ENCODE results near the gene TMEM250.

TMEM250 gene

DNA sequence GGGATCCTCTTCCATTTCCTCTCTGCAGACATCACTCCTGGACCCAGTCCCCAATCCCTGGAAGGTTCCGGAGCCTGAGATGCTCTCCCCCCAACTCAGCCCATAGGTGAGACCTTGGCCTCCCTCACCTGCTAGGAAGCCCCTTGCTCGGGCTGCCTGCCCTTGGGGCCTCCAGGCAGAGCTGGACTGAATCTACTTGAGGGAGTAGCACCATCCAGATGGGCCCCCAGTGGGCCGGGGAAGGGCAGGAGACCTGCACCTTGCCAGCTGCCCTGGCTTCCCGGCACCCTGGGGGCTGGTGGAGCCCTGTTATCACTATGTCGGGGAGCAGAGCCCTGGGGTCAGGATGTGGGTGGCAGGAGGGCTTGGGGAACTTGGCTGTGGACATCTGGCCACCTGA lies 26.9 kb upstream of the TMEM250 start:
- Histone ChIP-seq H3K36me3 (no peaks in the 10 kb centered on the region), H3K27me3 (ENCODE audit: insufficient read depth, low read depth, severe bottlenecking) (no peaks in the 10 kb centered on the region), H3K9me3 (ENCODE audit: severe bottlenecking) (no peaks in the 10 kb centered on the region), H3K4me3 (ENCODE audit: low read depth, low read length) (no peak overlapping the region), H3K27ac (no peak overlapping the region)
- TF ChIP-seq, protein P1, sequence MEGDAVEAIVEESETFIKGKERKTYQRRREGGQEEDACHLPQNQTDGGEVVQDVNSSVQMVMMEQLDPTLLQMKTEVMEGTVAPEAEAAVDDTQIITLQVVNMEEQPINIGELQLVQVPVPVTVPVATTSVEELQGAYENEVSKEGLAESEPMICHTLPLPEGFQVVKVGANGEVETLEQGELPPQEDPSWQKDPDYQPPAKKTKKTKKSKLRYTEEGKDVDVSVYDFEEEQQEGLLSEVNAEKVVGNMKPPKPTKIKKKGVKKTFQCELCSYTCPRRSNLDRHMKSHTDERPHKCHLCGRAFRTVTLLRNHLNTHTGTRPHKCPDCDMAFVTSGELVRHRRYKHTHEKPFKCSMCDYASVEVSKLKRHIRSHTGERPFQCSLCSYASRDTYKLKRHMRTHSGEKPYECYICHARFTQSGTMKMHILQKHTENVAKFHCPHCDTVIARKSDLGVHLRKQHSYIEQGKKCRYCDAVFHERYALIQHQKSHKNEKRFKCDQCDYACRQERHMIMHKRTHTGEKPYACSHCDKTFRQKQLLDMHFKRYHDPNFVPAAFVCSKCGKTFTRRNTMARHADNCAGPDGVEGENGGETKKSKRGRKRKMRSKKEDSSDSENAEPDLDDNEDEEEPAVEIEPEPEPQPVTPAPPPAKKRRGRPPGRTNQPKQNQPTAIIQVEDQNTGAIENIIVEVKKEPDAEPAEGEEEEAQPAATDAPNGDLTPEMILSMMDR (IDR thresholded peaks at IDR 0.05; ENCODE audit: low read depth, low read length), result no peak
- no peak for DNase-seq

DNA sequence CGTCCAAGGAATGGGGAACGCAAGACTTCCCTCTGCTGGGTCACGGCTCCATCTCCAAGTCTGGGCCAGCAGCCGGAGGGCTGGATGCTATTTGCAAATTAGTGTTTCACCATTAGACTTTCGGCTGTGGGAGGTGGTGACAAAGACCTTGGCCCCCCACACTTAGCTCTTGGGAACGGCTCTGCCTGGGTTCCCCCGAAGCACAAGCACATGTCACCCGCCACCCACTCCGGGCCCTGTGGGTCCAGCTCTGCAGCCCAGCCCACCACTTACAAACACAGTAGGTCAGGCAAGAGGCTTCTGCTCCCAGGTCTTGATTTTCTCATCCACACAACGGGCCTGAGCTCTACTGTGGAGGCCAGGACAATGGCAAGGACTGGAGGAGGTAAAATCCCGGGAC lies 25.8 kb upstream of the TMEM250 start:
- TF ChIP-seq, protein P1 (IDR thresholded peaks at IDR 0.05; ENCODE audit: low read depth, low read length), result no peak
- no peak for DNase-seq
- H3K27me3 ChIP-seq (ENCODE audit: insufficient read depth, low read depth, severe bottlenecking), result no peaks in the 10 kb centered on the region

DNA sequence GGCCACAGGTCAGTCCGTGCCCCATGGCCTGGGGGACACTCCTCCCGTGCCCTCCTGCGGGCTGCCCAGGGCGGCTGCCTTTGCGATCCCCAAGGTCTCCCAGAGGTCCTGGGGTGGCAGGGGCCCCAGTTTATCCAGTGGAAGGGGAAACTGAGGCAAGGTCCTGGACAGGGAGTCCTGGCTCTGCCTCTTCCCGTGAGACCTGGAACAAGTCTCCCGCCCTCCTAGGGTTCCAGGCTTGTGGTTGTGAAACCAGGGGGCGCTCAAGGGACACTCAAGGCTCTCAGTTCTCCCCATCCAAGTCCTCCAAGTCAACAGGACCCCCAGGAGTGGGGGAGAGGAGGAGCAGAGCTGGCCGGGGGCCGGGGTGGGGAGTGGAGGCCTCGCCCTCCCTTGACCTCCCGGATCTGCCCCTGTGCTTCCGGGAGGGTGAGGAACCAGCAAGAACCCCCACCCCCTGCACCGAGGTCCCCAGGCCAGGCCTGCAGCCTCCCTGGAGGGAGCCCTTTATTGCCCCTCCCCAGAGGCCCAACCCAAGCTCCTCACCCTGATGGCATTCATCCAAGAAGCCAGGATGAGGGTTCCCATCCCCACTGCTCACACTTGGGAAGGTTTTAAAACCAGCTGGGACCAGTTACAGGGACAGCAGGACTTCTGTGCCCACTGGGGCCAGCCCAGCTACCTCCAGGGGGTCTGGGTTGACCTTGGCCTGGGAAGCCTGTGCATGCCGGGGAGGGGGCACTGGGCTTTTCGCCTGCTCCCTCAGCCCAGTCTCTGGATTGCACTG lies 24.7 kb upstream of the TMEM250 start:
- H3K27me3 ChIP-seq (ENCODE audit: insufficient read depth, low read depth, severe bottlenecking), result no peaks in the 10 kb centered on the region
- no peaks in the 10 kb centered on the region for H3K36me3 ChIP-seq
- peak overlapping the region; percentile 68 for H3K27ac ChIP-seq
- H3K4me3 ChIP-seq (ENCODE audit: low read depth, low read length), result no peak overlapping the region
- TF ChIP-seq, protein P1 (IDR thresholded peaks at IDR 0.05; ENCODE audit: low read depth, low read length), result peak; percentile 84
- DNase-seq, result peak; percentile 89
- no peaks in the 10 kb centered on the region for H3K9me3 ChIP-seq (ENCODE audit: severe bottlenecking)

More for the DNA sequence above, 25.8 kb upstream of the TMEM250 start:
- Histone ChIP-seq H3K36me3 (no peaks in the 10 kb centered on the region), H3K9me3 (ENCODE audit: severe bottlenecking) (no peaks in the 10 kb centered on the region), H3K4me3 (ENCODE audit: low read depth, low read length) (no peak overlapping the region), H3K27ac (peak overlapping the region; percentile 24; the same call in 1 of the 2 replicates)

DNA sequence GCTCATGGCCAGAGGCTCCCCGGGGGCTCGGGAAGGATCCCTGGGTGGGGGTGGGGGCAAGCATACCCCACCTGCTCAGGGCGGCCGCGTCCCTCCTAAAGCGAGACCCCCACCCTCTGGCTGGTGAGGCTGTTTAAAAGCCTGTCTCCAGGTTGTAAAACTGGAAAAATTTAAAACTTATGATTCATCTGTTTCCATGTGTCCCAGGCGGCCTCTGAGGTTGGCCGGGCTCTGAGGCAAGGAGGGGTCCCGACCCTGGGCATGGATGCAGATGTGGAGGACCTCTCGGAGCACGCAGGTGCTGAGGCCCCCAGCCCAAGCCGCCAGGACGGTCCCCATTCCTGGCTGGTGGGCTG lies 24.2 kb upstream of the TMEM250 start:
- H3K27me3 ChIP-seq (ENCODE audit: insufficient read depth, low read depth, severe bottlenecking), result no peaks in the 10 kb centered on the region
- H3K4me3 ChIP-seq (ENCODE audit: low read depth, low read length), result no peak overlapping the region
- TF ChIP-seq, protein P1 (IDR thresholded peaks at IDR 0.05; ENCODE audit: low read depth, low read length), result no peak
- no peaks in the 10 kb centered on the region for H3K36me3 ChIP-seq
- no peaks in the 10 kb centered on the region for H3K9me3 ChIP-seq (ENCODE audit: severe bottlenecking)
- DNase-seq, result no peak
- H3K27ac ChIP-seq, result peak overlapping the region; percentile 68

DNA sequence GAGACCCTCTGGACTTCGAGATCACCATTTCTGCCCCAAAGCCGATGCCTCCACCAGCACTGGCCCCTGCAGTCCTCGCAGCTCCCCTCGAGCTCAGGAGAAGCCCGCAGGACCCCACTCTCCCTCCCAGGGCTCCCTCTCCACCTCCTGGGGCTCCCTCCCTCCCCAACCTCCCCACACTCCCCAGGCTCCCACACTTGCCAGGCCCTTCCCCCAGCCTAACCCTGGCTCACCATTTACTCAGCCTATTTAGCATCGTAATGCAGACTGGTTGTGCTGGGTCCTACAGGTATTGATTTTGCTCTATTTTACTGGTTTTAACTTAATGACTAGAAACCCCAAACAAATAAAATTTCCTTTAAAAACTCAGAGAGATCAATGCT lies 23.7 kb upstream of the TMEM250 start:
- Histone ChIP-seq H3K27me3 (ENCODE audit: insufficient read depth, low read depth, severe bottlenecking) (no peaks in the 10 kb centered on the region), H3K9me3 (ENCODE audit: severe bottlenecking) (no peaks in the 10 kb centered on the region), H3K27ac (peak overlapping the region; percentile 24; the same call in 1 of the 2 replicates), H3K36me3 (no peaks in the 10 kb centered on the region), H3K4me3 (ENCODE audit: low read depth, low read length) (no peak overlapping the region)
- TF ChIP-seq, protein P1 (IDR thresholded peaks at IDR 0.05; ENCODE audit: low read depth, low read length), result no peak
- no peak for DNase-seq
